GM19025 (cell line): ENCODE data around the gene GNPTG.
A peak's percentile ranks its signal among the peaks of the same experiment; 100 is the strongest.

Source experiments
- ATAC-seq: cut with Tn5 transposase; IDR thresholded peaks from one replicate; pipeline ENCODE4 v1.9.1; 2021; ENCODE audit warnings: mild to moderate bottlenecking, low read depth, moderate library complexity; ENCODE audit not compliant: unreplicated experiment

GNPTG gene

GRCh38 chr16:1387331-1387730, 35.6 kb downstream of the GNPTG start:
- ATAC-seq: no peak

DNA sequence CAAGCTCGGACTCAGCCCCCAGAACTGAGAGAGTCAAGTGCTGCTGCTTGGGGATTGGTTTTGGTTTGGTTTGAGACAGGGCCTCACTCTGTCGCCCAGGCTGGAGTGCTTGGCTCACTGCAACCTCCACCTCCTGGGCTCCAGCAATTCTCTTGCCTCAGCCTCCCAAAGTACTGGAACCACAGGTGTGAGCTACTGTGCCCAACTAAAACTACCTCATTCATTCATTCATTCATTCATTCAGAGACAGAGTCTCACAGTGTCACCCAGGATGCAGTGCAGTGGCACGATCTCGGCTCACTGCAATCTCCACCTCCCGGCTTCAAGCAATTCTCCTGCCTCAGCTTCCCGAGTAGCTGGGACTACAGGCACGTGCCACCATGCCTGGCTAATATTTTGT, 38.0 kb downstream of the GNPTG start:
- no peak for ATAC-seq

- ATAC-seq: no peak
Observed at GRCh38 chr16:1390239-1390779, 38.6 kb downstream of the GNPTG start.

- no peak for ATAC-seq
Observed at GRCh38 chr16:1392826-1393225, 41.1 kb downstream of the GNPTG start.

DNA sequence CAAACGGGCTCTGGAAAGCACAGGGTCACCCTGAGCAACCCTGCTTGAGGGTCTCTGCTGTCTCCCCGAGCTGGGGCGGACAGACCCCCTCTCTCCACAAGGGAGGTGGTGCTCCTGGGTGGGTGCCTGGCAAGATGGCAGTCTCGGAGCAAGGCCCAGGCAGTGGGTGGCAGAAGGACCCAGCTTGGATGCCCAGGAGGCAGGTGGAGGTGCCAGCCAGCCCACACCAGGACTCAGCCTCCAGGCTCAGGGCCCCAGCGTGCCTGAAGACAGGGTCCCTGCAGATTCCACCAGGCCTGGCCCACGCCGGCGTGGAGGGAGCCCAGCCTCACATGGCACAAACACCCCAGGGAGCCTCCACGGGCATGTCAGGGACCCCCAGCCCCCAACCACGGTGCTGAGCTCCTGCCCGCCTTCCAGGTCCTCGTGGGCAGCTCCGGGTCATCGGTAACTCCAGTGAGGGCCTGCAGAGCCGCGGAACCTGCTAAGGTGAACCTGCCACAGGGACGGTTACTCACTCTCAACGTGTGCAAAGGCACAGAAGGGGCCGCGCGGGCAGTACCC, 42.0 kb downstream of the GNPTG start:
- no peak for ATAC-seq

DNA sequence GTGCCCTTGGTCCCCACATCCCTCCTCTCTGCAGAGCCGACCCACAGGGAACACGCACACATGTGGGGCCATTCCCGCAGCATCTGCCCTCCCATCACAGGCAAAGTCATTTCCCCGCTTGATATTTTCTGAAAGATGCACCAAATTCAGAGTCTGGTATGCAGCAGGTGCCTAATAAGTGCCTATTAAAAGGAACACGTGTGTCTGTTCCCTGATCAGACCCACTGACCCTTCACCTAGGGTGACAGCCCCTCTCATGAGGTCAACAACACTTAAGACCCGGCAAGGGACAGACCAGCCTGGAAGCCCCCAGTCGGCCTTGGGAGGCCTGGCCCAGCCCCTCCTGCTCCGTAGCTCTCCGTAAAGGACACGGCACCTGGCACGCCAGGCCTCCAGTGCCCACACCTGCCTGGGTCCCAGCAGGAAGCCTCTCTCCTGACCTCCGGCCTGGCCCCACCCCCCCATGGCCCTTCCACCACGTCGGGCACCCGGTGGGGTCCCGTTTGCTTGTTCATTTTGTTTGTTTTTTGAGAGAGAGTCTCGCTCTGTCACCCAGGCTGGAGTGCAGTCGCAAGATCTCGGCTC, 42.7 kb downstream of the GNPTG start:
- no peak for ATAC-seq

DNA sequence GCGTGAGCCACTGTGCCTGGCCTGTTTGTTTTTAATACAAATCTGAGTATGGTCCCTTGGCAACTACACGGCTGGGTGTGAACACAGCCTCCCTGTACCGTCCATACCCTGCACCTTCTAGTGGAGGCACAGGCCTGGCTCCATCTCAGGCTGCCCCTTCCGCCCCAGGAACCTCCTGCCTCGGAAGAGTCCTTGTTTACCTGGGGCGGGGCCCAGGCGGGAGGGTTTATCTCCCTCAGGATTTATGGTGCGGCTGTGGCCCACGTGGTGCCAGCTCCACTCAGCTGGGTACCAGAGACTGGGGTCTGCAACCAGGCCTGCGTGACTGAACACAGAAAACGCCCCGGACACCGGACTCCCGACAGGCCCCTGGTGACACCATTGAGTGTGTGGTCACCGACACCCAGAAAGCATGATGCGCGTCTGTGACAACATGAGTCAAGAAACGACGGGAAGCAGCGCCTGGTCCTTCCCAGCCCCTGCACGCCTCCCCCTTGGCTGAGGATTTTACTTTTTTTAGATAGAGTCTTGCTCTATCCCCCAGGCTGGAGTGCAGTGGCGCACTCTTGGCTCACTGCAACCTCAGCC, 43.8 kb downstream of the GNPTG start:
- no peak for ATAC-seq

GRCh38 chr16:1397779-1398178, 46.0 kb downstream of the GNPTG start:
- ATAC-seq: no peak

- no peak for ATAC-seq
Observed at GRCh38 chr16:1398351-1398750, 46.6 kb downstream of the GNPTG start.

- ATAC-seq: no peak
Observed at GRCh38 chr16:1398826-1399581, 47.3 kb downstream of the GNPTG start.

GRCh38 chr16:1401061-1401757, 49.5 kb downstream of the GNPTG start:
- no peak for ATAC-seq

DNA sequence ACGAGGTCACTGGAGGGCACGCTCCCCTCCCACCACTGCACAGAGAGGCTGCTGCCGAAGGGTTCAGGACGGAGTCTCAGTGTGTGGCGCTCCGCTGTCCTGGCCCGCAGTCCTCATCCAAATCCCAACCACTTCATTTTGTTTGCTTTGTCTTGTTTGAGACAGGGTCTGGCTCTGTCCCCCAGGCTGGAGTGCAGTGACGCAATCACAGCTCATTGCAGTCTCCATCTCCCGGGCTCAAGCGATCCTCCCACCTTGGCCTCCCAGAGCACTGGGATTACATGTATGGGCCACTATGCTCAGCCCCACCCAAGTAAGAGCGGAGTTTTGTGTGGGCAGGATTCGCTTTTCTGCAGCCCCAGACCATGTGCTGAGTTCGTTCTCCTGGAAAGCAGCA, 50.0 kb downstream of the GNPTG start:
- no peak for ATAC-seq

GRCh38 chr16:1403036-1403435, 51.3 kb downstream of the GNPTG start:
- ATAC-seq: no peak

DNA sequence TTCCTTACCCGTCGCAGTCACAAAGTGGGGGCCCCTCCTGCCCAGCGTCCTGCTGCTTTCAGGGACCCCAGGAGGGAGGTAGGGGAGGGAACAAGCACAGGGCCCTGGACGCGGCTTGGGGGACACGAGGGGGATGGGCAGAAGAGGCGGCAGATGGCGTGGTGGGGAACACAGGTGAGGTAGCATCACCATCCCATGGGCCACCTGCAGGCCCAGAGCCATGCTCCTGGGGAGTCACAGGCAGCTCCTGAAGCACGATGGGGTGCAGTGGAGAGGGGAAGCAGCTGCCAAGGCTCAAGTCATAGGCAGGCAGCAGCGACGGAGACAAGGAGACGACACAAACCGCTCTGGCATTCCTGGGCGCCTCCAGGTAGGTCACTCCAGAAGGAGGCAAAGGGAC, 52.0 kb downstream of the GNPTG start:
- ATAC-seq: no peak

DNA sequence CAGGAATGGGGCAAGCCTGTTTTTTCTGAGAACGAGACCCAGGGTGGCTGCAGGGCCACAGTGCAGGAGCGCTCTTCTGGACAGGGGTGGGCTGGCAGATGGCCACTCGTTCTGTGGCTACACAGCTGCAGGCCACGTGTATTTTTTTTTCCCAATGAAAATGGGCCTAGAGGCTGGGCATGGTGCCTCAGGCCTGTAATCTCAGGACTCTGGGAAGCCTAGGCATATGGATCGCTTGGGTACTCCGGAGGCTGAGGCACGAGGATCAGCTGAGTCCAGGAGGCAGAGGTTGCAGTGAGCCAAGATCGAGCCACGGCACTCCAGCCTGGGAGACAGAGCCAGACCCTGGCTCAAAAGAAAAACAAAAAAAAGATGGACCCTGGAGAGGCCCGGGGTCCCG, 56.0 kb downstream of the GNPTG start:
- no peak for ATAC-seq

GRCh38 chr16:1408171-1408837, 56.6 kb downstream of the GNPTG start:
- ATAC-seq: peak; percentile 87

- ATAC-seq: no peak
Observed at GRCh38 chr16:1412847-1413246, 61.1 kb downstream of the GNPTG start.
